OCI-LY7 (cell line): ENCODE data around the gene APOA4. TPM values are rescaled to one million over a fixed set of nuclear protein-coding genes. Genes with fewer than 3 reads are reported as not detected.
A peak's percentile ranks its signal among the peaks of the same experiment; 100 is the strongest.

Experiments
- BruUV-seq: library from RNA; stranded (reverse); fragments of 400-500 nt; replicated peaks from 2 replicates; lab custom pipeline; 2021; lab: Mats Ljungman, UMichigan
- CTCF ChIA-PET: fragments of 300-600 bp; sonication (Branson Sonifier 250); formaldehyde crosslinking; loops from one replicate; lab custom pipeline; 2022; ENCODE audit warnings: antibody characterized with exemption; ENCODE audit not compliant: unreplicated experiment; lab: Charles Lee
- POLR2A ChIA-PET: fragments of 300-600 bp; sonication (Branson Sonifier 250); formaldehyde crosslinking; loops from one replicate; lab custom pipeline; 2022; ENCODE audit warnings: antibody characterized with exemption; lab: Charles Lee
- DNase-seq: peaks from one replicate; pipeline ENCODE4 v3.0.0-alpha.2; 2015; ENCODE audit warnings: low spot score
- H2AFZ ChIP-seq: fragments of 200-600 bp; sonication (generic), shearing (Covaris generic); 2 replicates; pipeline ENCODE4 v1.6.1; 2014; ENCODE audit warnings: mild to moderate bottlenecking, antibody characterized with exemption, low read length, moderate library complexity
- H3K27ac ChIP-seq: fragments of 200-600 bp; sonication (generic); 2 replicates; pipeline ENCODE4 v1.5.1; 2014; ENCODE audit warnings: mixed run types, low read depth, mild to moderate bottlenecking, moderate library complexity, low read length, inconsistent platforms; ENCODE audit not compliant: poor library complexity, severe bottlenecking
- H3K36me3 ChIP-seq: fragments of 200-600 bp; sonication (generic); 2 replicates; pipeline ENCODE4 v1.6.1; 2014; ENCODE audit warnings: mild to moderate bottlenecking, antibody characterized with exemption, low read length, moderate library complexity, mixed read lengths; ENCODE audit not compliant: insufficient read depth
- H3K4me1 ChIP-seq: fragments of 200-600 bp; sonication (generic); 2 replicates; pipeline ENCODE4 v1.5.1; 2014; ENCODE audit warnings: mild to moderate bottlenecking, low read length; ENCODE audit not compliant: insufficient read depth, poor library complexity, severe bottlenecking
- H3K4me2 ChIP-seq: fragments of 200-600 bp; sonication (generic); 2 replicates; pipeline ENCODE4 v1.6.1; 2014; ENCODE audit warnings: mild to moderate bottlenecking, low read length
- H3K4me3 ChIP-seq: fragments of 200-600 bp; sonication (generic); 2 replicates; pipeline ENCODE4 v1.5.1; 2014; ENCODE audit warnings: mild to moderate bottlenecking, low read depth, low read length; ENCODE audit not compliant: poor library complexity, severe bottlenecking
- H3K79me2 ChIP-seq: fragments of 200-600 bp; sonication (generic); 2 replicates; pipeline ENCODE4 v1.6.1; 2016; ENCODE audit warnings: low read depth, mild to moderate bottlenecking, low read length, moderate library complexity, mixed read lengths; ENCODE audit not compliant: insufficient read depth
- H3K9me2 ChIP-seq: fragments of 200-600 bp; sonication (generic); 2 replicates; pipeline ENCODE4 v1.6.1; 2016; ENCODE audit warnings: mild to moderate bottlenecking, low read length, mixed read lengths; ENCODE audit not compliant: insufficient read depth
- H3K9me3 ChIP-seq: fragments of 200-600 bp; sonication (generic); 2 replicates; pipeline ENCODE4 v1.6.1; 2014; ENCODE audit warnings: mild to moderate bottlenecking, mixed run types, low read length, mixed read lengths
- H4K20me1 ChIP-seq: fragments of 200-600 bp; sonication (generic); 2 replicates; pipeline ENCODE4 v1.6.1; 2014; ENCODE audit warnings: mild to moderate bottlenecking, antibody characterized with exemption, low read length, moderate library complexity, mixed read lengths; ENCODE audit not compliant: insufficient read depth
- CTCF ChIP-seq: fragments of 200-600 bp; sonication (generic); conservative IDR thresholded peaks from 2 replicates; pipeline ENCODE4 v1.5.1; 2014; ENCODE audit warnings: mild to moderate bottlenecking, antibody characterized with exemption, low read length, moderate library complexity, mixed read lengths
- EZH2phosphoT487 ChIP-seq: fragments of 200-600 bp; sonication (generic); IDR thresholded peaks from 2 replicates; pipeline ENCODE4 v1.6.1; 2018; ENCODE audit warnings: low read depth, borderline replicate concordance, mild to moderate bottlenecking, mixed run types, antibody characterized with exemption, low read length, moderate library complexity, mixed read lengths
- intact Hi-C: fragments of 100-400 bp; cut with micrococcal nuclease; formaldehyde crosslinking; loops from one replicate; pipeline ENCODE4 v1.10.0; 2022; ENCODE audit not compliant: unreplicated experiment
- total RNA-seq, 2 experiments: library from RNA; depleted of rRNA in 1 of 2; stranded (reverse); fragments of >200 nt in 1 of 2; shearing (Covaris generic) in 1 of 2; gene quantifications; 2 replicates each; pipeline ENCODE4 v1.2.3, GENCODE V29; 2014 to 2022

APOA4 gene
- total RNA-seq, 2 experiments from 2014 or later: not detected

GRCh38 chr11:116833491-116833815 lies 10.3 kb upstream of the APOA4 start:
- no peak overlapping the region for H2AFZ ChIP-seq
- no peaks in the 10 kb centered on the region for H3K9me2 ChIP-seq
- no TSS peak for BruUV-seq
- no peaks in the 10 kb centered on the region for H3K9me3 ChIP-seq
- ChIA-PET POLR2A (interaction anchor here (0.5 kb wide), 1 partner anchor 405 kb away, joined by 3 read pairs; no protein-coding TSS in a partner anchor), CTCF (no interaction called here)
- H3K27ac ChIP-seq: no peak overlapping the region
- no peaks in the 10 kb centered on the region for H3K79me2 ChIP-seq
- intact Hi-C loops: no loop called here
- no peaks in the 10 kb centered on the region for H4K20me1 ChIP-seq
- no peak overlapping the region for H3K4me3 ChIP-seq
- no peak for DNase-seq
- no peak overlapping the region for H3K4me2 ChIP-seq
- H3K4me1 ChIP-seq: peaks cover 13% of the 10 kb centered on the region
- TF ChIP-seq EZH2phosphoT487: no peak
- no peak for TF ChIP-seq CTCF
- H3K36me3 ChIP-seq: no peaks in the 10 kb centered on the region

- ChIA-PET CTCF (no interaction called here), POLR2A (no interaction called here)
- Histone ChIP-seq H3K4me3 (no peak overlapping the region), H3K4me2 (no peak overlapping the region), H2AFZ (no peak overlapping the region), H4K20me1 (no peaks in the 10 kb centered on the region), H3K79me2 (no peaks in the 10 kb centered on the region), H3K27ac (no peak overlapping the region), H3K36me3 (no peaks in the 10 kb centered on the region), H3K9me2 (no peaks in the 10 kb centered on the region), H3K4me1 (peaks cover 13% of the 10 kb centered on the region), H3K9me3 (no peaks in the 10 kb centered on the region)
- TF ChIP-seq CTCF (peak; percentile 63), EZH2phosphoT487 (no peak)
- intact Hi-C loops: loop anchor here (1.0 kb wide), 1 partner anchor 274 kb away; no protein-coding TSS in a partner anchor
- BruUV-seq: no TSS peak
- DNase-seq: peak; percentile 36
Observed at GRCh38 chr11:116832350-116833290, 9.5 kb upstream of the APOA4 start.
